Esophagus muscularis mucosa (tissue), 4 donors: ENCODE measurements around the gene FAM107B.

ENCODE experiments used
- EP300 ChIP-seq: sonication (generic); formaldehyde crosslinking; IDR thresholded peaks from one replicate; pipeline ENCODE4 v1.6.1; 2017; ENCODE audit warnings: antibody characterized with exemption
- POLR2A ChIP-seq: fragments of 450-650 bp; IDR thresholded peaks from one replicate; pipeline ENCODE4 v1.6.1; 2017; ENCODE audit warnings: antibody characterized with exemption, moderate library complexity, mild to moderate bottlenecking, low read depth
- POLR2AphosphoS5 ChIP-seq, 2 donors: sonication (generic); formaldehyde crosslinking; IDR thresholded peaks; one replicate each; pipeline ENCODE4 v1.6.1; 2017; ENCODE audit warnings: antibody characterized with exemption in 2 of 2
- TF ChIP-seq, protein P1 (sequence below), 3 experiments: fragments of 200-600 bp in 2 of 3; fragments of 450-650 bp in 1 of 3; sonication (generic) in 2 of 3; IDR thresholded peaks; one replicate each; pipeline ENCODE4 v1.5.1; 2017 to 2019; ENCODE audit warnings: antibody characterized with exemption in 3 of 3, mild to moderate bottlenecking in 2 of 3, moderate library complexity in 1 of 3

DNA sequence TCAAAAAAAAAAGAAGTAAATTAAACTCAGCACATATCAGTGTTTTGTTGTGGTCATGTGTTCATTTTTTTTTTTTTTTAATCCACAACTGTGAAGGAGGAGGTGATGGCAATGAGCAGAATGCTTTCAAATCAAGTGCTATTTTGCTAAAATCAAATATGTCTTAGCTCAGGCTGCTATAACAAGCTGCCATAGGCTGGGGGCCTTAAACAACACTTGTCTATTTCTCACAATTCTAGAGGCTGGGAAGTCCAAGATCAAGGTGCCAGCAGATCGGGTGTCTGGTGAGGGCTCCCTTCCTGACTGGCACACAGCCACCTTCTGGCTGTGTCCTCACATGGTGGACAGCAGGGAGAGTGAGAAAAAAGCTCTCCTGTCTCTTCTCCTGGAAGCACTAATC, 203.9 kb downstream of the FAM107B start:
- TF ChIP-seq EP300 = no peak
- TF ChIP-seq, protein P1, sequence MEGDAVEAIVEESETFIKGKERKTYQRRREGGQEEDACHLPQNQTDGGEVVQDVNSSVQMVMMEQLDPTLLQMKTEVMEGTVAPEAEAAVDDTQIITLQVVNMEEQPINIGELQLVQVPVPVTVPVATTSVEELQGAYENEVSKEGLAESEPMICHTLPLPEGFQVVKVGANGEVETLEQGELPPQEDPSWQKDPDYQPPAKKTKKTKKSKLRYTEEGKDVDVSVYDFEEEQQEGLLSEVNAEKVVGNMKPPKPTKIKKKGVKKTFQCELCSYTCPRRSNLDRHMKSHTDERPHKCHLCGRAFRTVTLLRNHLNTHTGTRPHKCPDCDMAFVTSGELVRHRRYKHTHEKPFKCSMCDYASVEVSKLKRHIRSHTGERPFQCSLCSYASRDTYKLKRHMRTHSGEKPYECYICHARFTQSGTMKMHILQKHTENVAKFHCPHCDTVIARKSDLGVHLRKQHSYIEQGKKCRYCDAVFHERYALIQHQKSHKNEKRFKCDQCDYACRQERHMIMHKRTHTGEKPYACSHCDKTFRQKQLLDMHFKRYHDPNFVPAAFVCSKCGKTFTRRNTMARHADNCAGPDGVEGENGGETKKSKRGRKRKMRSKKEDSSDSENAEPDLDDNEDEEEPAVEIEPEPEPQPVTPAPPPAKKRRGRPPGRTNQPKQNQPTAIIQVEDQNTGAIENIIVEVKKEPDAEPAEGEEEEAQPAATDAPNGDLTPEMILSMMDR (IDR thresholded peaks at IDR 0.05) = no peak
- TF ChIP-seq POLR2A = no peak
- no peak for TF ChIP-seq POLR2AphosphoS5 (IDR thresholded peaks at IDR 0.05)
